ENCODE measurements around the gene VASP. TPM values are rescaled to one million over a fixed set of nuclear protein-coding genes. Genes with fewer than 3 reads are reported as not detected.

Gene VASP
- total and polyA plus RNA-seq, 9 of the 15 experiments (the other 6 are each of a cell fraction or from before 2014, with no cell fraction given) = 16.7 to 261 (median 112) TPM

- Histone ChIP-seq H3K9ac (ENCODE audit: insufficient read depth in 1 of 2, low read depth in 2 of 2, low read length in 2 of 2) (peak overlapping the region; percentile 16 to 83; a peak in 3 of 4 replicates), H2AFZ (ENCODE audit: low read depth, low read length) (peak overlapping the region; percentile 87), H3K9me3 (replicated peaks; ENCODE audit: control insufficient read depth, insufficient read depth, low read depth, low read length) (no peaks in the 10 kb centered on the region), H3K4me1 (replicated peaks in 1 of 2; ENCODE audit: control insufficient read depth in 2 of 2, insufficient read depth in 2 of 2, low read length in 2 of 2) (peaks cover 18 to 41% of the 10 kb centered on the region in 2 experiments; a peak in 4 of 5 replicates), H3K4me3 (no peak overlapping the region), H3K27me3 (ENCODE audit: control insufficient read depth in 2 of 2, insufficient read depth in 2 of 2, low read length in 2 of 2) (no peaks in the 10 kb centered on the region), H3K27ac (ENCODE audit: extremely low read depth, low read depth, low read length) (no peak overlapping the region), H3K79me2 (ENCODE audit: control insufficient read depth, insufficient read depth, low read length) (no peaks in the 10 kb centered on the region), H4K20me1 (replicated peaks; ENCODE audit: control insufficient read depth, insufficient read depth, low read length) (no peaks in the 10 kb centered on the region), H3K36me3 (ENCODE audit: control insufficient read depth, insufficient read depth, low read length) (no peaks in the 10 kb centered on the region), H3K9me1 (ENCODE audit: control insufficient read depth, insufficient read depth, low read length) (no peaks in the 10 kb centered on the region), H3K4me2 (ENCODE audit: insufficient read depth, low read length) (peak overlapping the region; percentile 49)
- no peak for DNase-seq (ENCODE audit: extremely low read depth in 1 of 4, low spot score in 3 of 4)
- no peak for FAIRE-seq
- in situ Hi-C loops (cut with MboI) (no loop called here), intact Hi-C loops (cut with micrococcal nuclease) (no loop called here)
- no peak for ATAC-seq
- POLR2A ChIA-PET = interaction anchor here (0.6 to 0.7 kb wide), 2 partner anchors 67 to 486 kb away, joined by 3 to 4 read pairs; no protein-coding TSS in a partner anchor
- BruUV-seq (replicated peaks) = no TSS peak
- WGBS (ENCODE audit: insufficient coverage, low coverage, missing lambda C conversion rate) = 43% methylated on average over 34 of the region's 44 CpGs
- CTCF ChIA-PET (ENCODE audit: low intra/inter-chr PET ratio) = no interaction called here
- TF ChIP-seq ZNF263 (CRISPR knock-in tag; IDR thresholded peaks at IDR 0.05; ENCODE audit: borderline replicate concordance) (no peak), ZBTB49 (CRISPR knock-in tag; IDR thresholded peaks at IDR 0.05; ENCODE audit: borderline replicate concordance) (no peak), EGR1 (conservative IDR thresholded peaks at IDR 0.05) (peak; percentile 65), BRCA1 (IDR thresholded peaks at IDR 0.05) (no peak), BRCA1 (CRISPR knock-in tag; IDR thresholded peaks at IDR 0.05) (no peak), GTF2F1 (IDR thresholded peaks at IDR 0.05; ENCODE audit: low read depth, low read length) (no peak), KDM2B (CRISPR knock-in tag; IDR thresholded peaks at IDR 0.05) (no peak), TAF7 (tag; IDR thresholded peaks at IDR 0.05) (no peak), ZNF79 (CRISPR knock-in tag; IDR thresholded peaks at IDR 0.05; ENCODE audit: low read depth) (no peak), CTCF (IDR thresholded peaks at IDR 0.05 in 2 of 3, conservative IDR thresholded peaks at IDR 0.05 in 1 of 3; ENCODE audit: insufficient read depth in 2 of 3, low read depth in 1 of 3, low read length in 3 of 3) (no peak), GATAD2A (IDR thresholded peaks at IDR 0.05) (0 out of 2 replicates have a peak, but pooled peaks have one; percentile 53), POLR3G (IDR thresholded peaks at IDR 0.05; ENCODE audit: extremely low read depth, insufficient read length, insufficient replicate concordance) (no peak), TCF15 (CRISPR knock-in tag; IDR thresholded peaks at IDR 0.05) (no peak), ZNF121 (CRISPR knock-in tag; conservative IDR thresholded peaks at IDR 0.05) (no peak), NR4A1 (CRISPR knock-in tag; IDR thresholded peaks at IDR 0.05) (no peak), NR4A1 (tag; IDR thresholded peaks at IDR 0.05) (0 out of 2 replicates have a peak, but pooled peaks have one; percentile 42), TEAD4 (IDR thresholded peaks at IDR 0.05; ENCODE audit: low read length) (no peak), TEAD4 (CRISPR knock-in tag; IDR thresholded peaks at IDR 0.05; ENCODE audit: borderline replicate concordance) (no peak)
Measured at GRCh38 chr19:45472563-45473366, 34.5 kb upstream of the VASP start.

Measured in K562 (cell line).